ENCODE results near the gene STAM. TPM values are rescaled to one million over a fixed set of nuclear protein-coding genes. Genes with fewer than 3 reads are reported as not detected.

STAM gene
- total RNA-seq (2022; extraction: Qiagen RNA extraction; ENCODE audit: low read depth), result 28.0 to 31.6 TPM (median 29.8 TPM) in 5 replicates

GRCh38 chr10:17643755-17644484 is at the start of gene STAM:
TSS of gene STAM (plus strand) at chr10:17644151. CDS start at chr10:17644340, 189 bp downstream.

GRCh38 chr10:17617031-17617911 is 26.7 kb upstream of the STAM start, which contains the start of gene HACD1:
TSS of gene HACD1 (minus strand) at chr10:17617374. CDS start at chr10:17617339, 35 bp downstream.

GRCh38 chr10:17751781-17752445 is 108.0 kb downstream of the STAM start, which contains the start of gene TMEM236:
TSS of gene TMEM236 (plus strand) at chr10:17752201. CDS start at chr10:17752296, 95 bp downstream.

Other genes with a start within 250 kb of the STAM start
- gene ST8SIA6, start 189.6 kb upstream of the STAM start, total RNA-seq (2022; extraction: Qiagen RNA extraction; ENCODE audit: low read depth), result 0.09 to 0.19 TPM (median 0.13 TPM) in 5 replicates
- gene HACD1, start 26.8 kb upstream of the STAM start, total RNA-seq (2022; extraction: Qiagen RNA extraction; ENCODE audit: low read depth), result 32.1 to 69.7 TPM (median 58.0 TPM) in 5 replicates
- gene TMEM236, start 108.0 kb downstream of the STAM start, total RNA-seq (2022; extraction: Qiagen RNA extraction; ENCODE audit: low read depth), result 0.03 to 0.12 TPM (median 0.07 TPM) in 5 replicates
- gene MRC1, start 165.2 kb downstream of the STAM start, total RNA-seq (2022; extraction: Qiagen RNA extraction; ENCODE audit: low read depth), result 0.02 to 0.05 TPM (median 0.03 TPM) in 4 of 5 replicates, not detected in the other

Measured in A549 treated with DMSO at 1 μM for 4 hours (cell line).